Omental fat pad (tissue), 4 donors: ENCODE measurements around the gene ZPR1. TPM values are rescaled to one million over a fixed set of nuclear protein-coding genes. Genes with fewer than 3 reads are reported as not detected.

Experiments used
- ATAC-seq: fragments of 150-250 bp; one replicate; pipeline ENCODE4 v1.9.1; 2016; ENCODE audit warnings: mild to moderate bottlenecking, moderate library complexity; ENCODE audit not compliant: low FRiP score
- DNase-seq: peaks from one replicate; pipeline ENCODE4 v3.0.0-alpha.2; 2019; ENCODE audit warnings: low spot score
- total RNA-seq, 4 donors: library from RNA; depleted of rRNA; stranded (reverse); fragments of >200 nt; gene quantifications; one replicate each; pipeline ENCODE4 v1.1.0, GENCODE V29; 2016
- TF ChIP-seq, protein P1 (sequence below), 3 donors: fragments of 450-650 bp; IDR thresholded peaks; one replicate each; pipeline ENCODE4 v1.5.1; 2016 to 2017; ENCODE audit warnings: antibody characterized with exemption in 3 of 3, mild to moderate bottlenecking in 3 of 3, moderate library complexity in 2 of 3

Gene ZPR1
- total RNA-seq, 4 donors from 2014 or later: 23.5 to 83.9 (median 54.6) TPM

DNA sequence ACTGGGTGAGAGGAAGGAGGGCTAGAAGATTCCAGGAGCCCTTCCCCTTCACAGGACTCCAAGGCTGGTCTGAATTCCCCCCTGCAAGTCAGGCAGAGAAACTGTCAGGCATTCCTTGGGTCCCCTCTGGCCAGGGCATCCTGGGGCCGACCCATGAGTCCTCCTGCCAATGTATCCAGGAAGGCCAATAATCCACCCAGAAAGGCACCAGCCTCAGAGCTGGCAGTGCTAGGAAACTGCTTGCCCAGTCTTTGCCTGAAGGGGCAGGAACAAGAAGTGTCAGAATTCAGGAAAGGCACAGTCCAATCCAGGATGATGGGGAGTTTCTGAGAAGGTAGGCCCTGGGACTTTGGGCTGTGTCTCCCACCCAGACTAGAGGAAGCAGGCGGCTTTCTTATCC, 56.0 kb downstream of the ZPR1 start:
- TF ChIP-seq, protein P1, sequence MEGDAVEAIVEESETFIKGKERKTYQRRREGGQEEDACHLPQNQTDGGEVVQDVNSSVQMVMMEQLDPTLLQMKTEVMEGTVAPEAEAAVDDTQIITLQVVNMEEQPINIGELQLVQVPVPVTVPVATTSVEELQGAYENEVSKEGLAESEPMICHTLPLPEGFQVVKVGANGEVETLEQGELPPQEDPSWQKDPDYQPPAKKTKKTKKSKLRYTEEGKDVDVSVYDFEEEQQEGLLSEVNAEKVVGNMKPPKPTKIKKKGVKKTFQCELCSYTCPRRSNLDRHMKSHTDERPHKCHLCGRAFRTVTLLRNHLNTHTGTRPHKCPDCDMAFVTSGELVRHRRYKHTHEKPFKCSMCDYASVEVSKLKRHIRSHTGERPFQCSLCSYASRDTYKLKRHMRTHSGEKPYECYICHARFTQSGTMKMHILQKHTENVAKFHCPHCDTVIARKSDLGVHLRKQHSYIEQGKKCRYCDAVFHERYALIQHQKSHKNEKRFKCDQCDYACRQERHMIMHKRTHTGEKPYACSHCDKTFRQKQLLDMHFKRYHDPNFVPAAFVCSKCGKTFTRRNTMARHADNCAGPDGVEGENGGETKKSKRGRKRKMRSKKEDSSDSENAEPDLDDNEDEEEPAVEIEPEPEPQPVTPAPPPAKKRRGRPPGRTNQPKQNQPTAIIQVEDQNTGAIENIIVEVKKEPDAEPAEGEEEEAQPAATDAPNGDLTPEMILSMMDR (IDR thresholded peaks at IDR 0.05): no peak
- DNase-seq (no peak), ATAC-seq (no peak)

DNA sequence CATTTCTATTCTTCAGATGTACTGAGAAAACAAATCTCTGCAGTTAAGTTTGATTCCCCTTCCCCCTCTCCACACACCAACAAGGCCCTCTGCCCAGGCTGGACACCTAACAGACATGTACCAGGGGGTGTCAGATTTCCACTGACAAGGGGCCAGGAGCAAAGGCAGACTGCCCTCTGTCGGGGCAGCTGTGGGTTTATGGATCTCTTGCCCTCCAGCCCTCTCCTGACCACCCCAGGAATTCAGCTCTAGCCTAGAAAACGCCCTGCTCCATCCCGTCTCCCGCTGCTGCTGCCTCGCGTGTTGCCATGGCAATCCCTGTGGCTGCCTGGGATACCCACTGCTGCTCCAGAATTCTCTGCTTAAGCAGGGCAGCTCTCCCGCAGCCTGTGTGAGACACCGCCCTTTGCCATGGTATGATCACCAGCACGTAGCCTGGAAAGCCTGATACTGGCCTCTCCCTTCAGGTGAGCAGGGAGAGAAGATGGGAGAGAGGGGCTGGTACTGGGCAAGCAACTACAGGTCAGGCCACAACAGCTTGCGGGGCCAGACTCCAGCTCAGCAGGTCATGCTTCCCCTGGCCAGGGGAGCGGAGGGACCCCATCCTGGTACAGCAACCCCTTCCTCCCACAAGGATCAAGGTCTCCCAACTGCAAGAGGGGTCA, 56.6 kb downstream of the ZPR1 start:
- TF ChIP-seq, protein P1 (IDR thresholded peaks at IDR 0.05): no peak
- no peak for ATAC-seq
- DNase-seq: no peak

DNA sequence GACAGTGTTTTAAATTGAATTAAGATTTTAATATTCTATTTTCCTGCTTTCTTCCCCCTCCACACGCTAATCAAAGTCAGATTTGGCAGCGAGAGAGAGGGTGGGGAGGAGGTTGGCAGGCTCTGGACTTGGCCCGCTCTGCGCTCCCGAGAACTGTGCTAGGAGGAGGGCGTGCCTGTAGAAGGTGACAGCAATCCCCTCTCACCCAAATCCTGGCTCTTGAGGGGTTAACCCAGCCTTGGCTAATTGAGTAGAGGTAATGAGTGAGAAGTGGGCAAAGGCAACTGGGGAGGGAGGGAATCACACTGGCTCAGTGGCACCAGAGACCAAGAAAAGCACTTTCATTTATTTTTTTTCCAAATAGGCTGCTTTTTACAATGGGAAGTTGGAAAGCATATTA, 57.2 kb downstream of the ZPR1 start:
- TF ChIP-seq, protein P1 (IDR thresholded peaks at IDR 0.05): no peak
- no peak for ATAC-seq
- DNase-seq: no peak

DNA sequence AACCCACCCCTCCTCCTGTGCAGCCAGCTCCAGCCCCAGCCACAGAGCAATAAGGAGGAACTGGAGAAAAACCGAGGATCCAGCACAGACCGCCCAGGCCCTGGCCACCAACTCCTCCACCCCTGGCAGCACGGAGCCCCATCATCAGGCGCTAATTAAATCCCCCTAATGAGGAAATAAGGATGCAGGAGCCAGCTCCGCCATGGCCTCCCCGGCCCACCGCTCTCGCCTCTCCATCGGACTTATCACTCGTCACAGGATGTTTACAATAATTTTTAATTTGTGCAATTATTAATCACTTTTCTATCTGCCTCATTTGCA, 57.6 kb downstream of the ZPR1 start:
- no peak for DNase-seq

DNA sequence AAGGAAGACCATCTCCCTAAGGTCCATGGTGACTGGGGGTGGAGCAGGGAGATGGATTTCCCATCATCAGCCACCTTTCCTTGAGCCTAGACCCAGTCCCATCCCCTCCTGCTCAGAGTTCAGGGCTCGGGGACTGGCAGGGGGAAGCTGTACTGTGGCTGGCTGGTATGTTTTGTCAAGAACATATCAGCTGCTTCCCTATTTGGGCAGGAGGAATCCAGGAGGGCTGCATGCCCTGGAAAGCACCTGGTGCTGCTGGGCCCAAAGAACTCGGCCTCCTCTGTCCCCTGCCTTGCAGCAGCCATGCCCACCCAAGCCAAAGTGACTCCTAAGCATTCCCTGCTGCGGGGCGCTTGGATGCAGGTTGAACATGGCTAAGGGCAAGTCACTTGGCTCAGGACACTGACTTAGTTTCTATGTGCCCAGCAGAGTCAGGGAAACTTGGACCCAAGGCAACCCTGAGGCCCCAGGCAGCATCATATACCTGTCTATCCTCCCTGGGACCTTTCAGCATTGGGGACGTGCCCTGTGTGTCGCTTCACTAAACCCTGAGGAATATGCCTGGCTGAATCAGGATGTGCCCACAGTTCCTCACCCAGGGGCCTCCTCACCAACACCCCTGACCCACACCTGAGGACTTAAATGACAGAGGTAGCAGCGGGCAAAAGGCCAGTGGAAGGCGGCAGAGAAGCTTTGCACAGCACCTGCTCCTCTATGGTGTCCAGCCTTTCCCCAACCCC, 58.2 kb downstream of the ZPR1 start:
- DNase-seq: no peak
- TF ChIP-seq, protein P1 (IDR thresholded peaks at IDR 0.05): no peak
- no peak for ATAC-seq

More for the DNA sequence above, 57.6 kb downstream of the ZPR1 start:
- TF ChIP-seq, protein P1 (IDR thresholded peaks at IDR 0.05): no peak
- ATAC-seq: no peak

DNA sequence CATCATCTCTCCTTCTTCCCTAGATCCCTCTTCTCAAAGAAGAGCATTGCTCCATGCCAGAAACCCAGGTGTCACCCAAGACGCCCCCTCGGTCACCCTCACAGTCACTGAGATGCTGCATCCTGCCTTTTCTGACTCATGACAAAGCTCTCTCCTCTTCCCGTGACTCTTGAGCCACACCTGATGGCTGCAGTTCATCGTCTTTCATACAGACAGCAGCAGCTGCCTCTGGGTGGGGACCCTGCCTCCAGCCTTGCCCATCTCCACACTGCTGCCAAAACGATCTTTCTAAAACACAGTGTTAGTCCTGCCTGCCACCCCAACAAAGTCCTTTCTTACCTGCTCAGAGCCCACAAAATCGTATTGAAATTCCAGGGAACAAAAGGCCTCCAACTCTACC, 59.8 kb downstream of the ZPR1 start:
- ATAC-seq: no peak
- no peak for DNase-seq
- TF ChIP-seq, protein P1 (IDR thresholded peaks at IDR 0.05): no peak
